Trophoblast cell (in vitro differentiated cells and primary cell): Measurements from ENCODE around the gene TTC27.

Source experiments
- DNase-seq, 2 donors: peaks; one replicate each; pipeline ENCODE4 v3.0.0-alpha.2; 2016
- H2AFZ ChIP-seq: 2 replicates; pipeline ENCODE4 v1.6.1; 2013; ENCODE audit warnings: low read length, moderate library complexity, mild to moderate bottlenecking; ENCODE audit not compliant: insufficient read depth, poor library complexity
- H2AK5ac ChIP-seq: 2 replicates; pipeline ENCODE4 v1.6.1; 2013; ENCODE audit warnings: mild to moderate bottlenecking, low read length
- H2BK120ac ChIP-seq: 2 replicates; pipeline ENCODE4 v1.6.1; 2013; ENCODE audit warnings: low read length, mild to moderate bottlenecking, moderate library complexity; ENCODE audit not compliant: insufficient read depth, poor library complexity
- H2BK12ac ChIP-seq: 2 replicates; pipeline ENCODE4 v1.6.1; 2013; ENCODE audit warnings: mild to moderate bottlenecking, low read length, moderate library complexity
- H2BK5ac ChIP-seq: 2 replicates; pipeline ENCODE4 v1.6.1; 2013; ENCODE audit warnings: low read length, low read depth, moderate library complexity, mild to moderate bottlenecking; ENCODE audit not compliant: poor library complexity
- H3K14ac ChIP-seq: 2 replicates; pipeline ENCODE4 v1.6.1; 2013; ENCODE audit warnings: mild to moderate bottlenecking, low read length
- H3K18ac ChIP-seq: 2 replicates; pipeline ENCODE4 v1.6.1; 2013; ENCODE audit warnings: mild to moderate bottlenecking, low read length
- H3K23ac ChIP-seq: 2 replicates; pipeline ENCODE4 v1.6.1; 2013; ENCODE audit warnings: low read length
- H3K27ac ChIP-seq: 2 replicates; pipeline ENCODE4 v1.5.1; 2013; ENCODE audit warnings: low read depth, mild to moderate bottlenecking, inconsistent platforms, low read length, moderate library complexity
- H3K27me3 ChIP-seq: 2 replicates; pipeline ENCODE4 v1.6.1; 2013; ENCODE audit warnings: inconsistent platforms, mild to moderate bottlenecking, low read length, moderate library complexity; ENCODE audit not compliant: insufficient read depth
- H3K36me3 ChIP-seq, 2 experiments: 1 replicate in 1 of 2; 2 replicates in 1 of 2; pipeline ENCODE4 v1.6.1; 2013; ENCODE audit warnings: low read length in 2 of 2, mild to moderate bottlenecking in 2 of 2, moderate library complexity in 1 of 2; ENCODE audit not compliant: insufficient read depth in 2 of 2, control insufficient read depth in 1 of 2
- H3K4ac ChIP-seq: 2 replicates; pipeline ENCODE4 v1.6.1; 2013; ENCODE audit warnings: low read depth, mild to moderate bottlenecking, low read length, moderate library complexity
- H3K4me1 ChIP-seq, 2 experiments: 1 replicate in 1 of 2; 2 replicates in 1 of 2; pipeline ENCODE4 v1.6.1; 2013; ENCODE audit warnings: low read length in 2 of 2, mild to moderate bottlenecking in 2 of 2, moderate library complexity in 1 of 2; ENCODE audit not compliant: insufficient read depth in 2 of 2, control insufficient read depth in 1 of 2
- H3K4me2 ChIP-seq: 2 replicates; pipeline ENCODE4 v1.6.1; 2013; ENCODE audit warnings: inconsistent platforms, mild to moderate bottlenecking, low read length, moderate library complexity
- H3K4me3 ChIP-seq: 2 replicates; pipeline ENCODE4 v1.5.1; 2013; ENCODE audit warnings: mild to moderate bottlenecking, low read depth, low read length, inconsistent platforms
- H3K79me1 ChIP-seq: one replicate; pipeline ENCODE4 v1.6.1; 2013; ENCODE audit warnings: low read length
- H3K79me2 ChIP-seq: 2 replicates; pipeline ENCODE4 v1.6.1; 2013; ENCODE audit warnings: low read length, mild to moderate bottlenecking; ENCODE audit not compliant: control insufficient read depth, insufficient read depth, poor library complexity
- H3K9ac ChIP-seq: 2 replicates; pipeline ENCODE4 v1.6.1; 2013; ENCODE audit warnings: mild to moderate bottlenecking, low read length
- H3K9me3 ChIP-seq: 2 replicates; pipeline ENCODE4 v1.6.1; 2013; ENCODE audit warnings: low read depth, mild to moderate bottlenecking, control low read depth, inconsistent platforms, low read length; ENCODE audit not compliant: insufficient read depth
- H4K12ac ChIP-seq: 2 replicates; pipeline ENCODE4 v1.6.1; 2013; ENCODE audit warnings: low read depth, mild to moderate bottlenecking, low read length, moderate library complexity
- H4K8ac ChIP-seq: 2 replicates; pipeline ENCODE4 v1.6.1; 2013; ENCODE audit warnings: low read depth, mild to moderate bottlenecking, low read length, moderate library complexity
- H4K91ac ChIP-seq: one replicate; pipeline ENCODE4 v1.6.1; 2013; ENCODE audit warnings: low read depth, mild to moderate bottlenecking, low read length, moderate library complexity
- WGBS: extraction: QIAGEN DNeasy Blood & Tissue Kit; methylation state at CpG from one replicate; pipeline ENCODE4 v1.1.7; 2013; ENCODE audit warnings: missing lambda C conversion rate; ENCODE audit not compliant: insufficient read length, insufficient coverage; ENCODE audit errors: extremely low coverage; 5-methylcytosine and 5-hydroxymethylcytosine counted together

The TTC27 gene

DNA sequence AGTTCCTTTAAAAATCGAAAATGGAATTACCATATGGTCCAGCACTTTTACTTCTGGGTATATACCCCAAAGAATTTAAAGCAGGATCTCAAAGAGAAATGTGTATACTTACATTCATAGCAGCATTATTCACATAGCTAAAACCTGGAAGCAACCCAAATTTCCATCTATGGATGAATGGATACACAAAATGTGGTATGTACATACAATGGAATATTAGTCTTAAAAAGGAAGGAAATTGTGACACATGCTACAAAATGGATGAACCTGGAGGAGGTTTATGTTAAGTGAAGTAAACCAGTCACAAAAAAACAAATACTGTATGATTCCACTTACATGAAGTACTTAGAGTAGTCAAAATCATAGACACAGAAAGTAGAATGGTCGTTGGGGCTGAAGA is 171.0 kb downstream of the TTC27 start:
- Histone ChIP-seq H3K9me3 (no peaks in the 10 kb centered on the region), H3K23ac (no peak overlapping the region), H2AK5ac (no peak overlapping the region), H3K27me3 (no peaks in the 10 kb centered on the region), H2BK120ac (no peak overlapping the region), H3K79me2 (no peaks in the 10 kb centered on the region), H2AFZ (no peak overlapping the region), H4K12ac (no peak overlapping the region), H3K4me1 (no peaks in the 10 kb centered on the region), H2BK5ac (no peak overlapping the region), H3K4ac (no peak overlapping the region), H3K36me3 (no peaks in the 10 kb centered on the region), H3K18ac (no peak overlapping the region), H3K4me3 (no peak overlapping the region), H2BK12ac (no peak overlapping the region), H3K4me2 (no peak overlapping the region), H3K14ac (no peak overlapping the region), H3K27ac (no peak overlapping the region), H3K79me1 (no peaks in the 10 kb centered on the region), H4K8ac (no peak overlapping the region), H3K9ac (no peak overlapping the region), H4K91ac (no peak overlapping the region)
- DNase-seq = no peak
- no CpG with 5 or more reads among the region's 2 CpGs for WGBS

DNA sequence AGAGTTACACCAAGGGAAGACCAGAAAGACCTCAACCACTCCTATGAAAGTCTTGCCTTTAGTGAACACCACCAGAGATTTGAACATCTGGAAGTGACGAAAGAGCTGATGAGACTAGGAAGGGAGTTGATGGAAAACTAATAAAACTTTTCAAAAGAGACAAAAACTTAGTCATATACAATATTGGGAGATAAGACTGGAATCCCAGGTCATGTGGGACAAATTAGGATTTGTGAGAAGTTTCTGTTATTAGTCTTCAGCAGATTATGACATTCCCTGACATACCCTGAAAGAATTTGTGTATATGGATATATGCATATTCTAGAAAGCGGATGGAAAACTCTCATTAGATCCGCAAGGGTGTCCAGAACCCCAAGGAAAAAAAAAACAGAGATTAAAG is 173.9 kb downstream of the TTC27 start:
- Histone ChIP-seq H4K91ac (no peak overlapping the region), H3K4me1 (peaks cover 3 to 8% of the 10 kb centered on the region in 2 experiments), H3K79me1 (no peaks in the 10 kb centered on the region), H4K12ac (no peak overlapping the region), H4K8ac (no peak overlapping the region), H3K27me3 (no peaks in the 10 kb centered on the region), H3K4me2 (no peak overlapping the region), H3K4me3 (no peak overlapping the region), H3K27ac (no peak overlapping the region), H3K36me3 (no peaks in the 10 kb centered on the region), H3K4ac (no peak overlapping the region), H3K23ac (no peak overlapping the region), H2BK5ac (no peak overlapping the region), H3K9me3 (no peaks in the 10 kb centered on the region), H2AFZ (no peak overlapping the region), H3K79me2 (no peaks in the 10 kb centered on the region), H2BK12ac (no peak overlapping the region), H2BK120ac (no peak overlapping the region), H3K14ac (no peak overlapping the region), H3K18ac (no peak overlapping the region), H3K9ac (no peak overlapping the region), H2AK5ac (no peak overlapping the region)
- peak in 1 of 2 donors; percentile 73 for DNase-seq
- WGBS = no CpG with 5 or more reads among the region's 3 CpGs

DNA sequence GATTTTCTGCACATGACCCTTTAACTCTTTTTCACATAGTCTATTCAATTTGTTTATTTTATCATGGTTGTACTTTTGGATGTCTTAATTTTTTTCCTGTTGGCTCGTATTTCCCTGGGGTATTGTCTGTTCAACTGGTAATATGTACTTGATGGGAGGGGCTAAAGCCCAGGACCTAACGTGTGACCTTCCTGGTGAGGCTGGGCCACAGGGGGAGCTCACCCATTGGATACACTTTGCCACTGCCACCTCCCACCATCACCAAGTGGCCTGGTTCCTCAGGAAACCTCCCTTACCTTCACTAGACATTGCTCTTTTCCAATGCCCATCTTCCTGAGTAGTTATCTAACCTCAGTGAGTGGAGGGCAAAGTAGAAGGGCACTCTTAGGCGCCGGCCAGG is 175.0 kb downstream of the TTC27 start:
- Histone ChIP-seq H3K4me3 (no peak overlapping the region), H3K27ac (no peak overlapping the region), H3K9me3 (no peaks in the 10 kb centered on the region), H3K79me1 (no peaks in the 10 kb centered on the region), H3K36me3 (no peaks in the 10 kb centered on the region), H3K27me3 (no peaks in the 10 kb centered on the region), H3K9ac (no peak overlapping the region), H3K14ac (no peak overlapping the region), H2AFZ (no peak overlapping the region), H3K79me2 (no peaks in the 10 kb centered on the region), H4K91ac (no peak overlapping the region), H4K12ac (no peak overlapping the region), H2BK120ac (no peak overlapping the region), H3K4ac (no peak overlapping the region), H2BK12ac (no peak overlapping the region), H2BK5ac (no peak overlapping the region), H3K4me1 (peaks cover 3 to 8% of the 10 kb centered on the region in 2 experiments), H3K23ac (no peak overlapping the region), H3K4me2 (no peak overlapping the region), H4K8ac (no peak overlapping the region), H2AK5ac (no peak overlapping the region), H3K18ac (no peak overlapping the region)
- WGBS = no CpG with 5 or more reads among the region's 4 CpGs
- no peak for DNase-seq

DNA sequence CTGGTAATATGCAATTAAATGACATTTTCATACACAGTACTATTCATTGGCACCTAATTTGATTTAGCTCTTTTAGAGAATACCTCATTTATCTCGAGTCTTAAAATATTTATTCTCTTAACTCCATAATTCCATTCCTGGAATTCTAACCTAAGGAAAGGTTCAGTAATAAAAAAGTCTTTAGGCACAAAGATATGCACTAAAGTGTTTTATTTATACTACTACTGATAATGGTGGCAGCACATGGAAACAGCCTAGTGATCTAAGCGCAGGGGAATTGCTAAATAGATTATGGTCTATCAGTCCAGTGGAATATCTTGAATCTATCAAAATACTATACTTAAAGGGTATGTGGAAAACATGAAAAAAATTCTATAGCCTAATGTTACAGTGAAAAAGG is 176.4 kb downstream of the TTC27 start:
- H3K79me1 ChIP-seq = no peaks in the 10 kb centered on the region
- no peak overlapping the region for H2BK12ac ChIP-seq
- no peak overlapping the region for H2AK5ac ChIP-seq
- no peak overlapping the region for H2BK5ac ChIP-seq
- no peaks in the 10 kb centered on the region for H3K9me3 ChIP-seq
- no peak overlapping the region for H2AFZ ChIP-seq
- H4K8ac ChIP-seq = no peak overlapping the region
- no peak overlapping the region for H3K4me3 ChIP-seq
- H3K27ac ChIP-seq = no peak overlapping the region
- no peak overlapping the region for H3K14ac ChIP-seq
- H3K79me2 ChIP-seq = no peaks in the 10 kb centered on the region
- H3K9ac ChIP-seq = no peak overlapping the region
- H3K23ac ChIP-seq = no peak overlapping the region
- H3K18ac ChIP-seq = no peak overlapping the region
- no peak overlapping the region for H4K91ac ChIP-seq
- H4K12ac ChIP-seq = no peak overlapping the region
- no peak overlapping the region for H2BK120ac ChIP-seq
- no peak overlapping the region for H3K4me2 ChIP-seq
- no peak overlapping the region for H3K4ac ChIP-seq
- no peaks in the 10 kb centered on the region for H3K27me3 ChIP-seq
- H3K36me3 ChIP-seq = no peaks in the 10 kb centered on the region
- no peak for DNase-seq
- WGBS = no CpG with 5 or more reads among the region's 2 CpGs
- H3K4me1 ChIP-seq = peaks cover 3 to 8% of the 10 kb centered on the region in 2 experiments
